ENCODE measurements around the gene AUTS2. TPM values are rescaled to one million over a fixed set of nuclear protein-coding genes. Genes with fewer than 3 reads are reported as not detected.

Gene AUTS2
- total RNA-seq, 1 experiment from 2014 or later: 256 TPM

- H4K20me1 ChIP-seq (ENCODE audit: control insufficient read depth, insufficient read depth, insufficient read length): no peaks in the 10 kb centered on the region
Measured at GRCh38 chr7:70047891-70048448, 449.7 kb downstream of the AUTS2 start.

More at GRCh38 chr7:70047891-70048448, 449.7 kb downstream of the AUTS2 start:
- Histone ChIP-seq H4K5ac (ENCODE audit: insufficient read length, low read depth, low read length) (no peak overlapping the region), H2BK20ac (ENCODE audit: low read depth, low read length, poor library complexity, severe bottlenecking) (no peak overlapping the region), H3K9ac (ENCODE audit: extremely low read depth, insufficient read length, low read length) (no peak overlapping the region), H2BK12ac (ENCODE audit: insufficient read length, low read depth, low read length) (no peak overlapping the region), H3K4me2 (ENCODE audit: insufficient read depth, insufficient read length, low read length) (no peak overlapping the region), H3K27ac (ENCODE audit: insufficient read length, low read depth, low read length) (no peak overlapping the region), H4K8ac (replicated peaks; ENCODE audit: insufficient read length, low read depth, low read length) (no peak overlapping the region), H2AK5ac (ENCODE audit: insufficient read length, low read length) (no peak overlapping the region), H3K23me2 (ENCODE audit: insufficient read length, low read depth, low read length, poor library complexity, severe bottlenecking) (no peaks in the 10 kb centered on the region), H3K9me3 (ENCODE audit: control insufficient read depth, low read depth, low read length) (no peaks in the 10 kb centered on the region), H3K23ac (ENCODE audit: insufficient read length, low read depth, low read length) (no peak overlapping the region), H4K91ac (ENCODE audit: insufficient read length, low read depth, low read length) (no peak overlapping the region), H2AFZ (ENCODE audit: low read length) (no peak overlapping the region), H3K4ac (ENCODE audit: low read depth, low read length) (no peak overlapping the region), H3K4me1 (ENCODE audit: insufficient read depth, low read length) (peaks cover 5% of the 10 kb centered on the region; the same call in 1 of the 2 replicates), H2BK5ac (ENCODE audit: insufficient read length, low read length) (no peak overlapping the region), H3K18ac (ENCODE audit: insufficient read length, low read depth, low read length) (no peak overlapping the region), H2BK15ac (ENCODE audit: low read depth, low read length) (no peak overlapping the region), H2BK120ac (ENCODE audit: low read depth, low read length, poor library complexity, severe bottlenecking) (no peak overlapping the region), H3K56ac (ENCODE audit: insufficient read length, low read depth, low read length) (no peak overlapping the region), H3K79me1 (ENCODE audit: insufficient read depth, low read depth, low read length, poor library complexity, severe bottlenecking) (no peaks in the 10 kb centered on the region), H3T11ph (ENCODE audit: low read length) (no peak overlapping the region), H3K27me3 (ENCODE audit: insufficient read depth, low read length) (no peaks in the 10 kb centered on the region), H3K79me2 (ENCODE audit: insufficient read depth, low read length) (no peaks in the 10 kb centered on the region), H3K14ac (ENCODE audit: insufficient read depth, low read length) (no peak overlapping the region)
- no peak overlapping the region for H3K4me3 Mint-ChIP-seq
- no peaks in the 10 kb centered on the region for H3K36me3 Mint-ChIP-seq (ENCODE audit: insufficient read depth in 1 of 3, low read depth in 3 of 3)
- no peaks in the 10 kb centered on the region for H3K27me3 Mint-ChIP-seq (ENCODE audit: low read depth)
- peak overlapping the region in 1 of 3 experiments; percentile 56; a peak in 2 of 7 replicates for H3K27ac Mint-ChIP-seq
- WGBS (ENCODE audit: extremely low coverage, insufficient read length, low lambda C conversion rate): no CpG with 5 or more reads among the region's 3 CpGs
- TF ChIP-seq CTCF (conservative IDR thresholded peaks at IDR 0.05): no peak
- peak; percentile 34 for DNase-seq
- H3K9me3 Mint-ChIP-seq: no peaks in the 10 kb centered on the region
- peaks cover 16 to 17% of the 10 kb centered on the region in 2 experiments for H3K4me1 Mint-ChIP-seq

Data from H9 (cell line).